Osteoblast (primary cell): ENCODE data around the gene KRTAP4-11. TPM values are rescaled to one million over a fixed set of nuclear protein-coding genes. Genes with fewer than 3 reads are reported as not detected.
"Not testable (repeated sequence)": the region's sequence is repeated elsewhere in the genome, so short reads cannot be mapped to it uniquely, and the experiment has no call there.

Experiments used
- DNase-seq: peaks from one replicate; pipeline ENCODE4 v3.0.0; 2011; ENCODE audit warnings: low spot score, mixed read lengths; ENCODE audit not compliant: insufficient read length; ENCODE audit errors: missing footprints
- H2AFZ ChIP-seq: 2 replicates; pipeline ENCODE4 v1.6.0; 2011; ENCODE audit warnings: mild to moderate bottlenecking, low read length
- H3K27ac ChIP-seq: 2 replicates; pipeline ENCODE4 v1.5.1; 2011; ENCODE audit warnings: mild to moderate bottlenecking, low read depth, low read length, moderate library complexity
- H3K27me3 ChIP-seq: 2 replicates; pipeline ENCODE4 v1.6.0; 2012; ENCODE audit warnings: mild to moderate bottlenecking, control low read depth, inconsistent platforms, low read length, moderate library complexity; ENCODE audit not compliant: insufficient read depth
- H3K36me3 ChIP-seq: 2 replicates; pipeline ENCODE4 v1.5.1; 2011; ENCODE audit warnings: mild to moderate bottlenecking, low read length, control low read depth, moderate library complexity; ENCODE audit not compliant: insufficient read depth
- H3K4me1 ChIP-seq: 2 replicates; pipeline ENCODE4 v1.5.1; 2011; ENCODE audit warnings: mild to moderate bottlenecking, low read length, control low read depth, moderate library complexity; ENCODE audit not compliant: insufficient read depth
- H3K4me2 ChIP-seq: 2 replicates; pipeline ENCODE4 v1.6.0; 2011; ENCODE audit warnings: mild to moderate bottlenecking, low read length; ENCODE audit not compliant: insufficient read depth
- H3K4me3 ChIP-seq: fragments of 200-600 bp; sonication (generic); 3 replicates; pipeline ENCODE4 v1.5.1; 2012; ENCODE audit warnings: mild to moderate bottlenecking, low read length, inconsistent platforms; ENCODE audit not compliant: insufficient read depth
- H3K79me2 ChIP-seq: 2 replicates; pipeline ENCODE4 v1.6.0; 2012; ENCODE audit warnings: mild to moderate bottlenecking, low read length, control low read depth, inconsistent platforms; ENCODE audit not compliant: insufficient read depth
- H3K9me3 ChIP-seq: 2 replicates; pipeline ENCODE4 v1.5.1; 2011; ENCODE audit warnings: low read depth, low read length, control low read depth
- H4K20me1 ChIP-seq: 2 replicates; pipeline ENCODE4 v1.6.0; 2012; ENCODE audit warnings: mild to moderate bottlenecking, low read length, control low read depth; ENCODE audit not compliant: insufficient read depth
- total RNA-seq: library from RNA; depleted of rRNA; stranded (reverse); fragments of >200 nt; gene quantifications from 2 replicates; pipeline ENCODE4 v1.2.3, GENCODE V29; 2012
- TF ChIP-seq, protein P1 (sequence below): IDR thresholded peaks from 2 replicates; pipeline ENCODE4 v1.5.1; 2011; ENCODE audit warnings: mild to moderate bottlenecking, low read depth, low read length, moderate library complexity; ENCODE audit errors: extremely low read depth

KRTAP4-11 gene
- total RNA-seq, 1 donor, result not detected

DNA sequence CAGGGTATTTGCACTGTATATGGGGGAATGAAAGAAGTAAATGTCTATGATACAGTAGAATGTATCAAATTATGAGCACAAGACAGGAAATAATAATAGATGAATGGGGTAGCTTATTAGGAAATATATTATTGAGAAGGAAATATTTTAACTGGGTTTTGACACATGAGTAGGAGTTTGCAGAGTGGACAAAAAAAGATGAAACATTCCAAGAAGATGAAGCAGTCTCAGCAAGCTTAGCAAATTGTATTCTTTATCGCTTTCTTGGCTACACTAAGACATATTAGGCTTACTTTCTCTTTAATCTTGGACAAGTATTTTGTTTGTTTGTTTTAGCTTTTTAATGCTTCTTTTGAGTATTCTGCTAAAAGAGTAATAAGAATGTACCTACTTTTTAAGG, 14.3 kb downstream of the KRTAP4-11 start:
- H4K20me1 ChIP-seq, result no peaks in the 10 kb centered on the region
- no peaks in the 10 kb centered on the region for H3K36me3 ChIP-seq
- peaks cover 24% of the 10 kb centered on the region for H3K4me1 ChIP-seq
- no peaks in the 10 kb centered on the region for H3K79me2 ChIP-seq
- no peak overlapping the region for H3K27ac ChIP-seq
- H3K27me3 ChIP-seq, result no peaks in the 10 kb centered on the region
- H3K4me3 ChIP-seq, result no peak overlapping the region
- no peak overlapping the region for H2AFZ ChIP-seq
- TF ChIP-seq, protein P1, sequence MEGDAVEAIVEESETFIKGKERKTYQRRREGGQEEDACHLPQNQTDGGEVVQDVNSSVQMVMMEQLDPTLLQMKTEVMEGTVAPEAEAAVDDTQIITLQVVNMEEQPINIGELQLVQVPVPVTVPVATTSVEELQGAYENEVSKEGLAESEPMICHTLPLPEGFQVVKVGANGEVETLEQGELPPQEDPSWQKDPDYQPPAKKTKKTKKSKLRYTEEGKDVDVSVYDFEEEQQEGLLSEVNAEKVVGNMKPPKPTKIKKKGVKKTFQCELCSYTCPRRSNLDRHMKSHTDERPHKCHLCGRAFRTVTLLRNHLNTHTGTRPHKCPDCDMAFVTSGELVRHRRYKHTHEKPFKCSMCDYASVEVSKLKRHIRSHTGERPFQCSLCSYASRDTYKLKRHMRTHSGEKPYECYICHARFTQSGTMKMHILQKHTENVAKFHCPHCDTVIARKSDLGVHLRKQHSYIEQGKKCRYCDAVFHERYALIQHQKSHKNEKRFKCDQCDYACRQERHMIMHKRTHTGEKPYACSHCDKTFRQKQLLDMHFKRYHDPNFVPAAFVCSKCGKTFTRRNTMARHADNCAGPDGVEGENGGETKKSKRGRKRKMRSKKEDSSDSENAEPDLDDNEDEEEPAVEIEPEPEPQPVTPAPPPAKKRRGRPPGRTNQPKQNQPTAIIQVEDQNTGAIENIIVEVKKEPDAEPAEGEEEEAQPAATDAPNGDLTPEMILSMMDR, result no peak
- no peaks in the 10 kb centered on the region for H3K9me3 ChIP-seq
- DNase-seq, result no peak
- H3K4me2 ChIP-seq, result no peak overlapping the region

- H3K36me3 ChIP-seq, result no peaks in the 10 kb centered on the region
- H2AFZ ChIP-seq, result peak within 1 kb of the TSS; percentile 27
- peak within 1 kb of the TSS; percentile 42 for H3K27ac ChIP-seq
- H3K4me2 ChIP-seq, result no peak within 1 kb of the TSS
- no peaks in the 10 kb centered on the region for H4K20me1 ChIP-seq
- DNase-seq, result no peak
- H3K79me2 ChIP-seq, result no peaks in the 10 kb centered on the region
- H3K4me3 ChIP-seq, result no peak within 1 kb of the TSS
- H3K27me3 ChIP-seq, result no peaks in the 10 kb centered on the region
- peaks cover 35% of the 10 kb centered on the region for H3K4me1 ChIP-seq
- H3K9me3 ChIP-seq, result no peaks in the 10 kb centered on the region
- TF ChIP-seq, protein P1, result no peak
Measured at GRCh38 chr17:41101586-41102259, 16.4 kb downstream of the KRTAP4-11 start, which contains the start of gene KRTAP4-16. TSS of gene KRTAP4-16 (minus strand) at chr17:41102209. CDS start at chr17:41102209, 0 bp downstream.

- H3K4me2 ChIP-seq, H2AFZ ChIP-seq, H3K9me3 ChIP-seq, DNase-seq, H3K79me2 ChIP-seq, H3K36me3 ChIP-seq, H3K4me3 ChIP-seq, H4K20me1 ChIP-seq, H3K27me3 ChIP-seq: not testable (repeated sequence)
- peaks cover 31% of the 10 kb centered on the region for H3K4me1 ChIP-seq
- peak overlapping the region; percentile 73 for H3K27ac ChIP-seq
Measured at GRCh38 chr17:41099682-41100480, 18.3 kb downstream of the KRTAP4-11 start.

- TF ChIP-seq, protein P1, result no peak
- no peaks in the 10 kb centered on the region for H4K20me1 ChIP-seq
- H2AFZ ChIP-seq, result peak overlapping the region; percentile 76
- peaks cover 29% of the 10 kb centered on the region for H3K4me1 ChIP-seq
- peak; percentile 58 for DNase-seq
- no peaks in the 10 kb centered on the region for H3K79me2 ChIP-seq
- H3K4me3 ChIP-seq, result no peak overlapping the region
- H3K27me3 ChIP-seq, result no peaks in the 10 kb centered on the region
- peak overlapping the region; percentile 20 for H3K4me2 ChIP-seq
- no peaks in the 10 kb centered on the region for H3K36me3 ChIP-seq
- H3K27ac ChIP-seq, result peak overlapping the region; percentile 59
- H3K9me3 ChIP-seq, result no peaks in the 10 kb centered on the region
Measured at GRCh38 chr17:41098481-41098880, 19.7 kb downstream of the KRTAP4-11 start.
